Endothelial cell of umbilical vein (primary cell): Measurements from ENCODE around the gene ACBD6.

Experiments used
- CTCF ChIP-seq, 2 donors: IDR thresholded peaks; 1 replicate in 1 of 2; 2 replicates in 1 of 2; pipeline ENCODE4 v1.5.1; 2011; ENCODE audit warnings: low read length in 2 of 2, mild to moderate bottlenecking in 2 of 2, moderate library complexity in 2 of 2, control low read depth in 1 of 2, inconsistent platforms in 1 of 2, low read depth in 1 of 2; ENCODE audit not compliant: insufficient read depth in 1 of 2; ENCODE audit errors: extremely low read depth in 1 of 2
- MYC ChIP-seq: IDR thresholded peaks from one replicate; pipeline ENCODE4 v1.6.1; 2011; ENCODE audit warnings: mild to moderate bottlenecking, low read depth, low read length

GRCh38 chr1:180370597-180370996 is 131.8 kb downstream of the ACBD6 start:
- TF ChIP-seq MYC (no peak), CTCF (IDR thresholded peaks at IDR 0.05; ENCODE audit: extremely low read depth in 1 of 2, insufficient read depth in 1 of 2, low read depth in 1 of 2, low read length in 2 of 2) (no peak)
